D721Med (cell line): ENCODE data around the gene MTHFD2.
A peak's percentile ranks its signal among the peaks of the same experiment; 100 is the strongest.

Source experiments
- DNase-seq: peaks from one replicate; pipeline ENCODE4 v3.0.0; 2011; ENCODE audit warnings: low spot score; ENCODE audit not compliant: insufficient read length
- FAIRE-seq: peaks from 2 replicates; lab custom pipeline; 2011; peaks lifted over from hg19 to GRCh38; lab: Jason Lieb, UNC
- TF ChIP-seq, protein P1 (sequence below): IDR thresholded peaks from 2 replicates; pipeline ENCODE4 v1.5.1; 2012; ENCODE audit warnings: mild to moderate bottlenecking, control low read depth; ENCODE audit not compliant: insufficient read depth; ENCODE audit errors: missing control alignments

The MTHFD2 gene

DNA sequence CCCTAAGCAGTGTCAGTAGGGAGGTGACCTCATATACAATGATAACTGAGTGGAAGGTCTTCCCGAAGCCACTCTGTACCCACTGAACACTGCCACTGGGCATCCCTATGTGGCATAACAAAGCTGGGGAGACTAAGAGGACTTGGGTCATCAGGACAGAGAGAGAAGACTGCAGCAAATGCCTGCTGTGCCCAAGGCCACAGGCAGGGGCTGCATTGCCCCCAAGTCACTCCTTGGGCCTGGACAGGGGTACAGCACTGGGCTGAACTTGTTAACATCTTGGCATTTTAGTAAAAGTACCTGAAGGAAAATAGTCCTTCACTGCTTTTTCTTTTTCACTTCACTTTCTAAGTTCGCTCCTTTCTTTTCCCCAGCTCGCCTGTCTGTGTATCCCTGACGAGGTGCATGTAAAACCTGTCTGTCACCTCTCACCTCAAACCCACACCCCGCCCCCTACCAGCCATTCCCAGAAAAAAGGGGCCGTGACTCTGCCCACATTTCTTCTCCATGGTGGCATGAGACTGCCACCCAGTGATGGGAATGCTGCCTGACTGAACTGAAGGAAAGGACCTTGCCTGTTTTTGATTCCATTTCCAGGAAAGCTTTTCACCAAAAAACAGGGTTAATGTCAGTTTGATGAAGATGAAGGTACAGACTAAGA, 62.9 kb downstream of the MTHFD2 start:
- TF ChIP-seq, protein P1, sequence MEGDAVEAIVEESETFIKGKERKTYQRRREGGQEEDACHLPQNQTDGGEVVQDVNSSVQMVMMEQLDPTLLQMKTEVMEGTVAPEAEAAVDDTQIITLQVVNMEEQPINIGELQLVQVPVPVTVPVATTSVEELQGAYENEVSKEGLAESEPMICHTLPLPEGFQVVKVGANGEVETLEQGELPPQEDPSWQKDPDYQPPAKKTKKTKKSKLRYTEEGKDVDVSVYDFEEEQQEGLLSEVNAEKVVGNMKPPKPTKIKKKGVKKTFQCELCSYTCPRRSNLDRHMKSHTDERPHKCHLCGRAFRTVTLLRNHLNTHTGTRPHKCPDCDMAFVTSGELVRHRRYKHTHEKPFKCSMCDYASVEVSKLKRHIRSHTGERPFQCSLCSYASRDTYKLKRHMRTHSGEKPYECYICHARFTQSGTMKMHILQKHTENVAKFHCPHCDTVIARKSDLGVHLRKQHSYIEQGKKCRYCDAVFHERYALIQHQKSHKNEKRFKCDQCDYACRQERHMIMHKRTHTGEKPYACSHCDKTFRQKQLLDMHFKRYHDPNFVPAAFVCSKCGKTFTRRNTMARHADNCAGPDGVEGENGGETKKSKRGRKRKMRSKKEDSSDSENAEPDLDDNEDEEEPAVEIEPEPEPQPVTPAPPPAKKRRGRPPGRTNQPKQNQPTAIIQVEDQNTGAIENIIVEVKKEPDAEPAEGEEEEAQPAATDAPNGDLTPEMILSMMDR: peak; percentile 68
- no peak for FAIRE-seq
- peak; percentile 38 for DNase-seq

GRCh38 chr2:74262681-74263080, 64.3 kb downstream of the MTHFD2 start:
- TF ChIP-seq, protein P1: no peak
- DNase-seq (no peak), FAIRE-seq (no peak)

GRCh38 chr2:74264281-74264680, 65.9 kb downstream of the MTHFD2 start:
- DNase-seq: no peak
- TF ChIP-seq, protein P1: no peak
- no peak for FAIRE-seq

GRCh38 chr2:74267068-74267467, 68.7 kb downstream of the MTHFD2 start:
- DNase-seq (no peak), FAIRE-seq (no peak)
- TF ChIP-seq, protein P1: peak; percentile 62
